HG03159 (cell line): ENCODE measurements around the gene CCNG1.
"Not testable (repeated sequence)": the region's sequence is repeated elsewhere in the genome, so short reads cannot be mapped to it uniquely, and the experiment has no call there.

ENCODE experiments used
- ATAC-seq: cut with Tn5 transposase; IDR thresholded peaks from one replicate; pipeline ENCODE4 v1.9.1; 2021; ENCODE audit warnings: mild to moderate bottlenecking, moderate library complexity; ENCODE audit not compliant: unreplicated experiment

CCNG1 gene

GRCh38 chr5:163437309-163438182 is at the start of gene CCNG1:
Gene CCNG1 (plus strand): TSS chr5:163437595. CDS start chr5:163439257, 1,662 bp downstream.
- ATAC-seq = peak; percentile 97

GRCh38 chr5:163395792-163396191 is 41.6 kb upstream of the CCNG1 start:
- ATAC-seq = no peak

GRCh38 chr5:163396818-163397340 is 40.5 kb upstream of the CCNG1 start:
- ATAC-seq = not testable (repeated sequence)

- no peak for ATAC-seq
Observed at GRCh38 chr5:163397354-163397753, 40.0 kb upstream of the CCNG1 start.

- no peak for ATAC-seq
Observed at GRCh38 chr5:163399923-163400322, 37.5 kb upstream of the CCNG1 start.

- no peak for ATAC-seq
Observed at GRCh38 chr5:163401271-163401670, 36.1 kb upstream of the CCNG1 start.

GRCh38 chr5:163402007-163402406 is 35.4 kb upstream of the CCNG1 start:
- no peak for ATAC-seq

GRCh38 chr5:163404364-163405173 is 32.8 kb upstream of the CCNG1 start:
- ATAC-seq = no peak

GRCh38 chr5:163407034-163407655 is 30.2 kb upstream of the CCNG1 start:
- ATAC-seq = peak; percentile 83

- peak; percentile 82 for ATAC-seq
Observed at GRCh38 chr5:163408311-163408923, 29.0 kb upstream of the CCNG1 start.

- no peak for ATAC-seq
Observed at GRCh38 chr5:163409384-163409783, 28.0 kb upstream of the CCNG1 start.

- no peak for ATAC-seq
Observed at GRCh38 chr5:163410505-163410904, 26.9 kb upstream of the CCNG1 start.

GRCh38 chr5:163415673-163416072 is 21.7 kb upstream of the CCNG1 start:
- ATAC-seq = not testable (repeated sequence)

GRCh38 chr5:163424836-163425235 is 12.6 kb upstream of the CCNG1 start:
- ATAC-seq = no peak

GRCh38 chr5:163426128-163426527 is 11.3 kb upstream of the CCNG1 start:
- not testable (repeated sequence) for ATAC-seq

GRCh38 chr5:163432544-163432943 is 4.9 kb upstream of the CCNG1 start:
- no peak for ATAC-seq

- no peak for ATAC-seq
Observed at GRCh38 chr5:163433271-163433670, 4.1 kb upstream of the CCNG1 start.

- ATAC-seq = no peak
Observed at GRCh38 chr5:163434401-163434866, 3.0 kb upstream of the CCNG1 start.

GRCh38 chr5:163436515-163436914 is 880 bp upstream of the CCNG1 start:
- no peak for ATAC-seq

GRCh38 chr5:163437011-163437308 is 435 bp upstream of the CCNG1 start:
- ATAC-seq = no peak

GRCh38 chr5:163439092-163439425 is 1.7 kb downstream of the CCNG1 start:
- ATAC-seq = no peak
